ENCODE measurements around the gene JMJD7. TPM values are rescaled to one million over a fixed set of nuclear protein-coding genes. Genes with fewer than 3 reads are reported as not detected.

The JMJD7 gene
- total and polyA plus RNA-seq, 9 of the 15 experiments (the other 6 are each of a cell fraction or from before 2014, with no cell fraction given): 1.2 to 13.9 (median 6.1) TPM

GRCh38 chr15:41850482-41851166 is 22.7 kb downstream of the JMJD7 start:
- Histone ChIP-seq H3K9me3 (replicated peaks; ENCODE audit: control insufficient read depth, insufficient read depth, low read depth, low read length) (no peaks in the 10 kb centered on the region), H3K4me3 (no peak overlapping the region), H3K4me2 (ENCODE audit: insufficient read depth, low read length) (no peak overlapping the region), H3K36me3 (ENCODE audit: control insufficient read depth, insufficient read depth, low read length) (peaks cover 5% of the 10 kb centered on the region; the same call in 1 of the 3 replicates), H3K79me2 (ENCODE audit: control insufficient read depth, insufficient read depth, low read length) (no peaks in the 10 kb centered on the region), H3K9me1 (ENCODE audit: control insufficient read depth, insufficient read depth, low read length) (no peaks in the 10 kb centered on the region), H3K4me1 (replicated peaks in 1 of 2; ENCODE audit: control insufficient read depth in 2 of 2, insufficient read depth in 2 of 2, low read length in 2 of 2) (peaks cover 0 to 29% of the 10 kb centered on the region in 2 experiments; a peak in 1 of 5 replicates), H3K27me3 (ENCODE audit: control insufficient read depth in 2 of 2, insufficient read depth in 2 of 2, low read length in 2 of 2) (peaks cover 34 to 53% of the 10 kb centered on the region in 2 experiments; a peak in 4 of 5 replicates), H3K27ac (ENCODE audit: extremely low read depth, low read depth, low read length) (no peak overlapping the region), H3K9ac (ENCODE audit: insufficient read depth in 1 of 2, low read depth in 2 of 2, low read length in 2 of 2) (no peak overlapping the region), H2AFZ (ENCODE audit: low read depth, low read length) (no peak overlapping the region), H4K20me1 (replicated peaks; ENCODE audit: control insufficient read depth, insufficient read depth, low read length) (peaks cover 9% of the 10 kb centered on the region)
- intact Hi-C loops (cut with micrococcal nuclease): no loop called here
- CTCF ChIA-PET (ENCODE audit: low intra/inter-chr PET ratio): no interaction called here
- POLR2A ChIA-PET: interaction anchor here (1.1 to 2.0 kb wide), 3 partner anchors 12 to 73 kb away, joined by 3 to 9 read pairs (median 3); partner anchors contain the start of gene PLA2G4B
- DNase-seq (ENCODE audit: extremely low read depth in 1 of 4, low spot score in 3 of 4): no peak
- no peak for ATAC-seq
- in situ Hi-C loops (cut with MboI): no loop called here
- no peak for FAIRE-seq
- 12% methylated on average over 15 of the region's 16 CpGs for WGBS (ENCODE audit: insufficient coverage, low coverage, missing lambda C conversion rate)
- BruUV-seq (replicated peaks): no TSS peak
- TF ChIP-seq ZNF174 (CRISPR knock-in tag; IDR thresholded peaks at IDR 0.05): no peak
- TF ChIP-seq THRA (IDR thresholded peaks at IDR 0.05): no peak
- TF ChIP-seq BRD4 (IDR thresholded peaks at IDR 0.05): no peak
- no peak for TF ChIP-seq FOXO4 (CRISPR knock-in tag; IDR thresholded peaks at IDR 0.05)
- no peak for TF ChIP-seq AFF4 (CRISPR knock-in tag; IDR thresholded peaks at IDR 0.05)
- TF ChIP-seq ATF7 (IDR thresholded peaks at IDR 0.05): no peak
- TF ChIP-seq CEBPG (CRISPR knock-in tag; IDR thresholded peaks at IDR 0.05): peak; percentile 71
- peak; percentile 77 for TF ChIP-seq CEBPG (tag; conservative IDR thresholded peaks at IDR 0.05 in 1 of 2, IDR thresholded peaks at IDR 0.05 in 1 of 2)
- no peak for TF ChIP-seq HNRNPLL (IDR thresholded peaks at IDR 0.05; ENCODE audit: low read depth, low read length, poor library complexity, severe bottlenecking)
- no peak for TF ChIP-seq GTF2F1 (IDR thresholded peaks at IDR 0.05; ENCODE audit: low read depth, low read length)
- no peak for TF ChIP-seq ZBTB5 (IDR thresholded peaks at IDR 0.05)
- no peak for TF ChIP-seq XRCC5 (IDR thresholded peaks at IDR 0.05; ENCODE audit: low read depth, low read length)
